Posterior vena cava (tissue), 2 donors: ENCODE data around the gene PXDN. TPM values are rescaled to one million over a fixed set of nuclear protein-coding genes. Genes with fewer than 3 reads are reported as not detected.
"Not testable (repeated sequence)": the region's sequence is repeated elsewhere in the genome, so short reads cannot be mapped to it uniquely, and the experiment has no call there.

Source experiments
- DNase-seq: peaks from one replicate; pipeline ENCODE4 v3.0.0-alpha.2; 2020; ENCODE audit warnings: low spot score
- intact Hi-C, 2 donors: fragments of 100-400 bp; cut with DNase I; formaldehyde crosslinking; loops; one replicate each; pipeline versions ENCODE4 v1.14.1 to v1.14.2; 2022 to 2023
- total RNA-seq, 2 donors: library from RNA; stranded (reverse); fragmentation: NEBNext Ultra II Directional; extraction: Animal tissue kit (Norgen Biotek cat#: 25700); gene quantifications; one replicate each; pipeline ENCODE4 v1.2.1, GENCODE V29; 2021
- donor health status: DM: yes; HTN: yes; CAD: no.
- donor health status: DM: yes; HTN: yes; CAD: no.

Gene PXDN
- total RNA-seq, 2 donors from 2014 or later, result 75.3 to 85.8 TPM

DNA sequence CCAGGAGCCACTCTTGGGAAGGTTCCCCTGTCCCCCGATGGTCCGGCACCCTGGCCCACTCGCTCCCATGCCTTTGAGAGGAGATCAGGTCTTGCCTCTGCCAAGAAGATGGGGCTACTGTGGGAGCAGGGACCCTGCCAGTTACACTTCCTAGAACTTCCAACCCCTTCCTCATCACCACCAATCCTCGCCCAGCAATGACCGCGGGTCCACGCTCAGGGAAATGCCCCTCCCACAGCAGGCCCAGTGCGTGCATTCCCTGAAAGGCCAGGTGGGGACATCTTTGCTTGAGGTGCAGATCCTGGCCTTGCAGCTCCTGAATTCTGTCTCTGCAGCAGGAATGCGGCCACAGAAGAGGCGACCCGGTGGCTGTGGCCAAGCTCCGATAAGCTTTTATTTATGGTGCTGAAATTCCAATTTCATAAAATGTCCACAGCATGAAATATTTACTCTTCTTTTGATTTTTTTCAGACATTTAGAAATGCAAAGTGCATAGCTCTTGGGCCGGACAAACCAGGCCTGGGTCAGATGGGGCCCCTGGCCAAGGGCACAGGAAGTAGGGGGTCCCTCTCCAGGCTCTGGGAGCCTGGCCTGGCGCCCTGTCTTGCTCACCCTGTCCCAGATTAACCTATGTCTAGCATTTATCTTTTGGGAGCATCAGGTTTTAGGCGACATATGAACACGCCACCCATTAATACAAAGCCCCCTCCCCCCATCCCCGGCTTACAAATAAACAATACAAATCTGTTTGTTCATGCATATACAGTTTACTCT is 29.8 kb downstream of the PXDN start:
- intact Hi-C loops, result no loop called here
- DNase-seq, result no peak

DNA sequence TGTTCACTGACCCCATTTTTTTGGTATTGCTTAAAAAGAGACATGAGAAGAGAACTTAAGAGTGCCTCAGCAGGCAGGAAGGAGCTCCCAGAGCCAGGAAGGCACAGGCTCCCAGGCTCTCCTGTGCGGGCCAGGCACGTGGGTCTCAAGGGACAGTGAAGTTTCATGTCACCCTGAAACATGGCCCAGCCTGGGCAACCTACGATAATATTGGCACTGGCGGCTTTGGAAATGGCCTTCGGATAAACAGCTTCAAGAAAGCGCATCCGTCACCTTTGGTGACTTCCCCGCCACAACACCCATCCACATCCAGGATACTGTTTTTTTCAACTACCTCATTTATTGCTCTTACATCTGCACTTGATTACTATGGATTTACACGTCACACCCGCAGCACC is 30.5 kb downstream of the PXDN start:
- no peak for DNase-seq
- intact Hi-C loops, result no loop called here

DNA sequence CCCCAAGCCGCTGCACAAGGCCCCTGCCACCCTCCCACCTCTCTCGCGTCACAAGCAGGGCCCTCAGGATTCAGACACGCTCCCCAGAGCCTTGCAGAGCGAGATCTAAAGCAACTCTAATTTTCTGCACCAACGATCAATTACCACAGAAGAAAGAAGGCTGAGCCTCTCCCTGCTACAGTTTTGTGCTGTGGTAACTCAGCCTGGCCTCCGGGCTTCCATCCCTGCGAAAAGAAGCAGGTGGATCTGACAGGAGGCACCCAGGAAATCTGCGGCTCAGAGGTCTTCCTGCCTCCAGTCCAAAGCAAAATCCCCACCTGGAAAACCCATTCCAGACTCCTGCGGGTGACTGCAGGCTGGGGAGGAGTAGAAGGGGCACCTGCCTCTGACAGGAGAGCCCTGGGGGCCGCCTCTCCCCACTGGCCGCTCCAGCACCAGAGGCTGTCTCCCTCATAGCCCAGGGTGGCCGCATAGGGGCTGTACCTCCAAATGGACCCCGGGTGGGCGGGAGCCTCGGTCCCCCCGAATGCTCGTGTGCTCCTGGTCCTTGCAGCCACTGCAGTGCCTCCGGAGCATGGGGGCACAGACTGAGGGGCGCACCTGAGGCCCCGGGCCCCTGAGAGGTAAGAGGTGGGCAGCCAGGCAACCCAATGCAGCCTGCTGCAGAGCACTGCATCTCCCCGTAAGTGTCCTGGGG is 31.0 kb downstream of the PXDN start:
- intact Hi-C loops, result no loop called here
- no peak for DNase-seq

DNA sequence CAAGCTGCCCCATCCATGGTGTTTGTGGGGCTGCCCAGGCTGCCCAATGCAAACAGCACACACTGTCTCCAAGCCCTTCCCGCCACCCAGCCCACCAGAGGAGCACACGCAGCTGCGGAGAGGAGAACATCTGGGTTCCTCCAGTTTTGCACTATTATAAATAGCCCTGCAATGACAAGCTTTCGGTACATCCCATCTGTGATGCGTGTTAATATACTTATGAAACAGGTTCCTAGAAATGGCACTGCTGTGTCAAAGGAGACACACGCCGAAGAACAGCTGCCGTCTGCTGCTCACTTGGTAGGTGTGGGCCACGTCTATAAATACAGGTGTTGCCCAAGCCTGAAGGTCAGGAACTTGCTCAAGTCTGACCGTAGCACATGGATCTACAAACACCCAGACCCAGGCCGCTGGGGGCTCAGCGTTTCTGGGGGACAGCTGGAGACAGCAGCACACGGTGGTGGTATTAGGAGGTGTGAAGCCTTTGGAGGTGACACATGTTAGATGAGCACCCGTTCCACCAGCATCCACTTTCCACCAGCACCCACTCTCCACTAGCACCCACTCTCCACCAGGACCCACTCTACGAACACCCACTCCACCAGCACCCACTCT is 34.3 kb downstream of the PXDN start:
- intact Hi-C loops, result no loop called here
- DNase-seq, result peak; percentile 79

DNA sequence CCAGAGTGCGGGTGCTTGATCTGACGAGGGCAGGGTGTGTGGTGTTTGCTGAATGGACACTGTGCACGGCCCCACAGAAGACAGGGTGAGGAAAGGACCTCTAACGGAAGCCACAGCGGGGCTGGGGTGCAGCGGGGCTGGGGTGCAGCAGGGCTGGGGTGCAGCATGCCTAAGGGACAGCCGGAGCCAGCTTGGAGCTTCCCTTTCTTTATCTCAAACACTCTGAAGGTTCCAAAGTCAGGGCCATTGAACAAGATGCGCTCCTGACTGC is 35.0 kb downstream of the PXDN start:
- peak; percentile 73 for DNase-seq

DNA sequence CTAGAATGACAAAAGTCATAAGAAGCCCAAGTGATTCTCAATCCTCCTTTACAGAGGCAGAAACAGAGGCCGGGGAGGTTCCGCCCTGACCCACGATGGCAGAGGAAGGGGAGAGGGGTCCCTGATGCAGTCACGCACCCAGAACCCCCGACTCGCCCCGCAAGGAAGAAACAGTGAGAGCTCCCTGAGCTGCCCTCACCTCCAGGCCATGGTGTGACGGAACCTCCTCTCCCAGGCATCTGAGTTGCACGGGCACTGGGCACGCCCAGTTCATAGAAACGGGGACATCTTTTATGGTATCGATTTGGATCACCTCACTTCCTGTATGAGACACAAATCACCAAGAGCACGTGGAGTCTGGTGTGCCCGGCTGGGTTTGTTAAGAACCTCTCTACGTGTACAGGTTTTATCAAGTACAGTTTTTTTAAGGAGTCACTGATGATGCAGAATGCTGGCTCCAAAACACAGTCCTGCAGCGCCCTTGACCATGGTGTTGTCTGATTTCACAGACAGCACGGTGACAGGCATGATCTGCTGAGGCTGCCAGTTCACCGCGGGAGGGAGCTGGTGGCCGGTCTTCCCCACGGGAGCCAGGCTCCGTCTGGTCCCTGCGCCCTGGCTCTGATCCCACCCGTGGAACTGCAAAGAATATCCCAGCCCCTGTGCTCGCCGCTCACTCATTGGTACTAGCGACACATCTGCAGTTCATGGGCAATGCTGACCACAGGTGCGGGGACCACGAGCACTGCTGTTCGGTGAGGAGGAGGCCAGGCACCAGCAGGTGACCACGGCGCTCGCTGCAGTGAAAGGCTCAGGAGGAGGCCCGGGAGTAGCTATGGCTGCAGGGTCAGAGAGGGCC is 35.6 kb downstream of the PXDN start:
- no peak for DNase-seq
- intact Hi-C loops, result no loop called here

More for the DNA sequence above, 35.0 kb downstream of the PXDN start:
- intact Hi-C loops, result no loop called here

DNA sequence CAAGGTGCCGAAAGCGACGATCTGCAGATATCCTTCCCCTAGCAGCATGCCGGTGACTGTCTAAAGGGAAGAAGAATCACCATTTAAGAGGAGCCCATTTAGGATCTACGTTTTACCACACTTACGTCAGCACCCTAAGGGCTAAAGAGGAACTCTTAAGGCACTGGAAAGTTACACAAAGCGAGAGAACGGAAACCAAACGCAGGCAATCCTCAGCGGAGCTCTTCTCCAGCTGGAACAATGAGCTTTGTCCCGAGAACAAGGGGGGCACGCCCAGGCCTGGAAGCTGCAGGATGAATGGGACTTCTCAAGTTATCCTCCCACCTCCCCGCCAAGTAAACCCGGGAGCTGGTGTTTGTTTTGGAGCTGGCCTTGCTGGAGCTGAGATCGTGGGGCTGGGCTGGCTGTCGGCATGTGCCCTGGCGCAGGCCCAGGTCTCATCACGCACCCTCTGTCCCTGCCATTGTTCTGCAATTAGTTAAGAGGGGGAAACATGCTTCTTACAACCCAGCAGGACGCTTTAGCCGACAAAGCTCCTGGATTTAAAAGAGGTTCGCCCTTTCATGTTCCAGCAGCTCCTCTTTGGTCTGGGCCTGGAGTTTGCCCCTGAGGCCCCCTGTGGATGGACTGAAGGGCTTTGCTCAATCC is 36.4 kb downstream of the PXDN start:
- intact Hi-C loops, result no loop called here

DNA sequence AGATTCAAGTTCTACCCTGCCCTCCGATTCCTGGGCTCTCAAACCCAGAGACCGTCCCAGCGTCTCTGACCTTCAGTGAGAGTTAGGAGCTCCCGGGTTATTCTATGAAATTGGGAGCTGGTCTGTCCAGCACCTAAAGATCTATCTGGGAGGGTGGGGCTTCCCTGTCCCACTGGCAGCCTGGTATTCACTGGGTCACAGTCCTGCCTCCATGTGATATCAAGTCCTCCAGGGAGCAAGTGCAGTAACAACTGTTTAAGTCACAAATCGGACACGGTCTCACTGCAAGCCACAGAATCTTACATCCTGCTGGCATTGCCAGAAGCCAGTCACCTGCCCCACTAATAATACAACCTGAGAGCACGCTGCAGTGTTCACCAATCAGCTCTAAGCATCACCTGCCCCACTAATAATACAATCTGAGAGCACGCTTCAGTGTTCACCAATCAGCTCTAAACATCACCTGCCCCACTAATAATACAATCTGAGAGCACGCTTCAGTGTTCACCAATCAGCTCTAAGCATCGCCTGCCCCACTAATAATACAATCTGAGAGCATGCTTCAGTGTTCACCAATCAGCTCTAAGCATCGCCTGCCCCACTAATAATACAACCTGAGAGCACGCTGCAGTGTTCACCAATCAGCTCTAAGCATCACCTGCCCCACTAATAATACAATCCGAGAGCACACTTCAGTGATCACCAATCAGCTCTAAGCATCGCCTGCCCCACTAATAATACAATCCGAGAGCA is 38.0 kb downstream of the PXDN start:
- DNase-seq, intact Hi-C loops: not testable (repeated sequence)

More for the DNA sequence above, 36.4 kb downstream of the PXDN start:
- DNase-seq, result peak; percentile 91

DNA sequence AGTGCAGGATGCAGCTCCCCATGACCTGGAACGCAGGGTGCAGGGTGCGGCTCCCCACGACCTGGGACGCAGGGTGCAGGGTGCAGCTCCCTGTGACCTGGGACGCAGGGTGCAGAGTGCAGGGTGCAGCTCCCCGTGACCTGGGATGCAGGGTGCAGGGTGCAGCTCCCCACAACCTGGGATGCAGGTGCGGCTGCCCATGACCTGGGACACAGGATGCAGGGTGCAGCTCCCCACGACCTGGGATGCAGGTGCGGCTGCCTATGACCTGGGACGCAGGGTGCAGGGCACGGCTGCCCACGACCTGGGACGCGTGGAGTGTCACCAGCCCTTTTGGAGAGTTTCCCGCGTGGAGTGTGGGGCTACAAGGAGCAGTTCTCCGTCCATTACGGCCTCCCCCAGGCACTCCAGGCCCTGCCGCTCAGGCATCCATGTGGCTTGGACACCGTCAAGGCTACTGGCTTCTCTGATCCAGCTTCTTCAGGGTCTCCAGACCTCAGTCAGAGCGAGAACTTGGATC is 38.7 kb downstream of the PXDN start:
- no peak for DNase-seq
- intact Hi-C loops, result no loop called here

DNA sequence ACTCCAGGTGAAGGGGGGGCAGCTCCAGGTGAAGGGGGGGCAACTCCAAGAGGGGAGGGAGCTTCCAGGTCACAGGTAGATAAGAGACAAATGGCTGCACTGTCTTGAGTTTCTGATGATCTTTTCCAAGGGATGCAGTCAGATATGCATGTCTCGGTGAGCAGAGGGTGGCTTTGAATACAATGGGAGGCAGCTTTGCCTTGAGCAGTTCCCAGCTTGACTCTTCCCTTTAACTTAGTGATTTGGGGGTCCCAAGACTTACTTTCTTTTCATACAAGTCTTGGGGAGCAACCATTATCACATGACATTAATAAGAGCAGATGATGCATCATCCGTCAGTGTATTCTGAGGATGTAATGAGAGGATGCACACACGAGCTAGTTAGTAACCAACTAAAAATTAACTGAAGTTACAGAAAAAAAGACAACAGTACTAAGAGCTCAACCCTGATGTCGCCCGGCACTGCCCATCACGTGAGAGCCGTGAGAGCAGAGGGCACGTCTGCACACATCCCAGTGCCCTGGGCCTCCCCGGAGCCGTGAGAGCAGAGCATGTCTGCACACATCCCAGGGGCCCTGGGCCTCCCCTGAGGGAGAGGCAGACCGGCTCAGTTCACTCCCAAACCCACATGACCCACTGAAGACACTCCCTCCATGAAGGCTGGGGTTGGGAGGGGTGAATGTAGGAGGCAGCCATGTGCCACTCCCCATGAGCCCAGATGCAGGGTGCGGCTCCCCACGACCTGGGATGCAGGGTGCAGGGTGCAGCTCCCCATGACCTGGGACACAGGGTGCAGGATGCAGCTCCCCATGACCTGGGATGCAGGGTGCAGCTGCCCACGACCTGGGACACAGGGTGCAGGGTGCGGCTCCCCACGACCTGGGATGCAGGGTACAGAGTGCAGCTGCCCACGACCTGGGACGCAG is 39.4 kb downstream of the PXDN start:
- intact Hi-C loops, result no loop called here
- DNase-seq, result no peak

DNA sequence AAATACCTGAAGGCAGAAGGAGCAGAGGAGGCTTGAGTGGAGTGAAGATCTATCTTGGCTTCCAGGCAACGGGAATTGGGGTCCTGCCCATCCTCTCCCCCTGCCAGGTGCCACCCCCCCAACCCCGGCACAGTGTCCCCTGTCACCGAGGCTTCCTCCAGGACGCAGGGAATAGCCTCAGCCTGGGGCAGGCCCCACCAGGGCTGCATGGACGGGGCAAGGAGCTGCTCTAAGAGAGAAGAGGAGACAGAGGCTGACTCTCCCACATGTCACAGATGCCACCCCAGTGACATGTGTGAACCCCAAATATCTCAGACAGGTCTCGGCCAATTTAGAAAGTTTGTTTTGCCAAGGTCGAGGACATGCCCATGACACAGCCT is 42.1 kb downstream of the PXDN start:
- no peak for DNase-seq
- intact Hi-C loops, result no loop called here

DNA sequence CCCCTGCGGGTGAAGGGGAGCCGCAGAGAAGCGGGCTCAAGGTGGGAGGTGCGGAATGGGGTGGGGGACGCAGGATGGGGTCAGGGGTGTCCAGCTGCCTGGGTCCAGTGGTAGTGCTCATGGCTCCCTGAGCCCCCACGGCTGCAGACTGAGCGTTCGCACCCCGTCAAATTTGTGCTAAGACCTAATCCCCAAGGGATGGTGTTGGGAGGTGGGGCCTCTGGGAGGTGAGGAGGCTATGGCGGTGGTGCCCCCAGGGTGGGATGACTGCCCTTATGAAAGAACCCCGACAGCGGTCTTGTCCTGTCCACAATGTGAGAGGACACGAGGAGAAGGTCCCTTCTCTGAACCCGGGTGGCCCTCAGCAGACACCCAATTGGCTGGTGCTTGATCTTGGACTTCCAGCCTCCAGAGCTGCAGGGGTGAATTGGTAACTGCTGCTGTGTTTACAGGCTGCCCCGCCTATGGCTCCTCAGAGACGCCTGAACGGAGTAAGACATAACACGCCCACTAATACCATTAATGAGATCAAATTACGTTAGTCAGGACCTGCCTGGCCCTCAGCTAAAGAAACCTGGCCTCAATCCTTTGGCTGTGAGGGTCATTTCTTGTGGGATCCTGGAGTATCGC is 42.6 kb downstream of the PXDN start:
- no peak for DNase-seq
- intact Hi-C loops, result no loop called here

DNA sequence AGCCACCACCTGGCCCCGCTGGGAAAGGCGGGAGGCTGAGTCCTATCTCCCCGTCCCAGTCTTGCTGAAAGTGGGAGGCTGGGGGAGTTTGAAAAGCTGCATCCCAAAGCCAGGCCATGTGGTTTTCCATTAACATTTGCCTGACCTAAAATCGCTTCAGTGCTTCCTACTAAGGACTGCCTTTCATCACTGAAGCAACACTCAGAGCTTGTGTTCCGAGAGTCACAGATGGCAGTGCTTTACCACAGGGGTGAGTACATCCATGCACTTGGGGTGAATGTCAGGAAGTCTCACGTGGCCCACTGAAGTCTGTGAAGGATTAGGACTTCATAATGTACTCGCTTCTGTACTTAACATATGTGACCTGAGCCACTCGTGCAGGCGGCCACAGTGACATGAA is 43.3 kb downstream of the PXDN start:
- DNase-seq, result no peak

DNA sequence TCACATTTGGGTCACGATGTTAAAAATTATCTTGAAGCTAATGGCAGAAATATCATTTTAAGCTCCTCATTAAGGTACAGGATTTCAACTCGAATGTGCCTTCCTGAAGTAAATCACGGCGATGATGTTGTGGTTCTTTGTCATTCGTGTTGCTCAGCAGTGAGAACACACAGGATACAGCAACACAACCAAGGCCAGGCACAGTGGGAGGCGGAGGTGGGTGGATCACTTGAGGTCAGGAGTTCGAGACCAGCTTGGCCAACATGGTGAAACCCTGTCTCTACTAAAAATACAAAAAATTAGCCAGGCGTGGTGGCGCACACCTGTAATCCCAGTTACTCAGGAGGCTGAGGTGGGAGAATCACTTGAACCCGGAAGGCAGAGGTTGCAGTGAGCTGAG is 43.9 kb downstream of the PXDN start:
- DNase-seq, intact Hi-C loops: not testable (repeated sequence)

More for the DNA sequence above, 43.3 kb downstream of the PXDN start:
- intact Hi-C loops, result no loop called here

DNA sequence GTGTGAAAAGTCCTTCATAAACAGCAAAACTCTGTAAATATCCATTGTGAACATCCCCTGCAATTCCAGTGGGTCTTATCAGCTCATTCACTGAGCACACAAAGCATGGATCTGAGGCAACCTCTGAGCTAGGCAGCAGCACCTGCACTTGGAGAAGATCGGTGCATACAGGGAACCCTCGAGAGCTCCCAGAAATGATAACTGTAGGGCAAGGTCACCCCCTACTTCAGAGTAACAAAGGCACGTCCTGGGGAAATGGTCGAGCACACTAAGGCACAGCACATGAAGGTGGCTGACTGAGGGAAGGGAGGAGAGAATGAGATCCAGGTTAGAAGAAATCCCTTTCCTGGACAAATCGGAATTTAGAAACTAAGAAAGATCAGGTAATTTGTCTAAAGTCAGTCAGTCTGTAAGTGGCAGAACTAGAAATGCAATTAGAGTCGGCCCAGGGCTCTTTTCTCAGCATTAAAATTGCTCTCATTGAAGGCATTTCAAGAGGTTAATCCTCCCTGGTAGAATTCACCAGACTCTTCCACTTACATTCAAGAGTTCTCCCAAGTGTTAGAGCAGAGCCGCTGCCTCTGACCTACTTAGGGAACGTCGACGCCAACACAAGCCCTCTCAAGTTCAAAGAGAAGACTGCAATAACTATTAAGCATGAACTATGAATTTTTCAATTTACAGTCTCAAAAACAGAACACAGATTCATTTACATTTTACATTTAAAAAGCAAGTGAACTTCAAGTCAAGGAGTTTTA is 45.9 kb downstream of the PXDN start:
- intact Hi-C loops, result no loop called here
- DNase-seq, result no peak

DNA sequence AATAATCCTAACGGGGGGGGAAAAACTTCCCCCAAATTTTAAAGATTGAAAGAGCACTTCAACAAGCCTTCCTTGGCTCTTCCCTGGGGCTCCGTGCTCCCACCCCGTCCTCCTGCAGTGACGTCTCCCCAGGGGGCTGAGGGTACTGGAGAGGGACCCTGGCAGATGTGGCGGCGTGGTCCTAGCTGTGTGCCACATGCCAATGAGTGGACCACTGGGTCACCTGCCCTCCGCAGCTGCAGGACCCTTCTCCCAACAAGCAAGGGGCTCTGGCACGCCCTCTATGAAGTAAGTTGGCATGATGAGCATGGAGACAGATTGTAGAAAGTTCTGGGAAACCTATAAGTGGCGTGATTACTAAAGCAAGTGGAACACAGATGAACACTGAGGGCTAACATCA is 46.7 kb downstream of the PXDN start:
- no peak for DNase-seq
- intact Hi-C loops, result no loop called here
